HEK293 (cell line): Measurements from ENCODE around the gene GNAZ.

ENCODE experiments used
- ZFP3 ChIP-seq: fragments of 450-650 bp; formaldehyde crosslinking; IDR thresholded peaks from 2 replicates; pipeline ENCODE4 v1.5.1; 2016; ENCODE audit warnings: low read depth, missing biosample characterization, missing genetic modification characterization
- TF ChIP-seq, protein P1 (sequence below): fragments of 450-650 bp; formaldehyde crosslinking; IDR thresholded peaks from 2 replicates; pipeline ENCODE4 v1.5.1; 2016; ENCODE audit warnings: missing biosample characterization, missing genetic modification characterization

- no peak for TF ChIP-seq ZFP3 (tag by site-specific recombination)
- TF ChIP-seq, protein P1, sequence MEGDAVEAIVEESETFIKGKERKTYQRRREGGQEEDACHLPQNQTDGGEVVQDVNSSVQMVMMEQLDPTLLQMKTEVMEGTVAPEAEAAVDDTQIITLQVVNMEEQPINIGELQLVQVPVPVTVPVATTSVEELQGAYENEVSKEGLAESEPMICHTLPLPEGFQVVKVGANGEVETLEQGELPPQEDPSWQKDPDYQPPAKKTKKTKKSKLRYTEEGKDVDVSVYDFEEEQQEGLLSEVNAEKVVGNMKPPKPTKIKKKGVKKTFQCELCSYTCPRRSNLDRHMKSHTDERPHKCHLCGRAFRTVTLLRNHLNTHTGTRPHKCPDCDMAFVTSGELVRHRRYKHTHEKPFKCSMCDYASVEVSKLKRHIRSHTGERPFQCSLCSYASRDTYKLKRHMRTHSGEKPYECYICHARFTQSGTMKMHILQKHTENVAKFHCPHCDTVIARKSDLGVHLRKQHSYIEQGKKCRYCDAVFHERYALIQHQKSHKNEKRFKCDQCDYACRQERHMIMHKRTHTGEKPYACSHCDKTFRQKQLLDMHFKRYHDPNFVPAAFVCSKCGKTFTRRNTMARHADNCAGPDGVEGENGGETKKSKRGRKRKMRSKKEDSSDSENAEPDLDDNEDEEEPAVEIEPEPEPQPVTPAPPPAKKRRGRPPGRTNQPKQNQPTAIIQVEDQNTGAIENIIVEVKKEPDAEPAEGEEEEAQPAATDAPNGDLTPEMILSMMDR = no peak
Measured at GRCh38 chr22:23094260-23094659, 23.9 kb downstream of the GNAZ start.
